Right ventricle myocardium inferior (tissue), 1 donor: ENCODE data around the gene HOXB3. TPM values are rescaled to one million over a fixed set of nuclear protein-coding genes. Genes with fewer than 3 reads are reported as not detected.

Experiments
- ATAC-seq: fragments of 200-7000 bp; cut with Tn5 transposase; one replicate; pipeline ENCODE4 v1.9.1; 2020; ENCODE audit warnings: mild to moderate bottlenecking, moderate library complexity
- DNase-seq: peaks from one replicate; pipeline ENCODE4 v3.0.0; 2021; ENCODE audit errors: missing footprints
- intact Hi-C: fragments of 100-400 bp; cut with DNase I; formaldehyde crosslinking; loops from one replicate; pipeline ENCODE4 v1.11.0; 2022
- total RNA-seq: library from RNA; stranded (reverse); fragmentation: NEBNext Ultra II Directional; extraction: Animal tissue kit (Norgen Biotek cat#: 25700); gene quantifications from one replicate; pipeline ENCODE4 v1.2.1, GENCODE V29; 2021
- donor health status: DM: no; HTN: yes; CAD: no; lungs with severe emphysema.

The HOXB3 gene
- total RNA-seq, 1 donor from 2014 or later, result 1.2 TPM

DNA sequence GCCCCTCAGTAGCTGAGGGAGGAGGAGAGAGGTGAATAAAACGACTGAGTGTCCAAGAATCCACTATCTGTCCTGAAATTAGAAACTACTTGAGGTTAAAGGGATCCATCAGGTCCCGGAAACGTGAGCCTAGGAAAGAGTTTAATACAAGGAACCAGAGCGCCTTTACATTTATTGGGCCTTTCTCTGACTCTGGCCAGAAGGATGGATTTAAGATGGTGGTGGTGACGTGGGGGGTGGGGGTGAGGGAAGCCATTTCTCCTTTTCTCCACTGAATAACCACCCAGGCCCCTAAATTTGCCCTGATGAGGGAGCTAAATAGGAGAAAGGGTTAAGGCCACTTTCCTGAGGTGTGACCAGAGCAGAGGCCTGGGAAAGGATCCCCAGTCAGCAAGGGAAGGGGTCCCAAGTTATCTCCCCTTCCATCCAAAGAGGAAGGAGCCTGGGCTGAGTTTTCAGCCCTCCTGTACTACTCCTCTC lies 37.1 kb upstream of the HOXB3 start:
- DNase-seq (no peak), ATAC-seq (no peak)
- intact Hi-C loops, result no loop called here

DNA sequence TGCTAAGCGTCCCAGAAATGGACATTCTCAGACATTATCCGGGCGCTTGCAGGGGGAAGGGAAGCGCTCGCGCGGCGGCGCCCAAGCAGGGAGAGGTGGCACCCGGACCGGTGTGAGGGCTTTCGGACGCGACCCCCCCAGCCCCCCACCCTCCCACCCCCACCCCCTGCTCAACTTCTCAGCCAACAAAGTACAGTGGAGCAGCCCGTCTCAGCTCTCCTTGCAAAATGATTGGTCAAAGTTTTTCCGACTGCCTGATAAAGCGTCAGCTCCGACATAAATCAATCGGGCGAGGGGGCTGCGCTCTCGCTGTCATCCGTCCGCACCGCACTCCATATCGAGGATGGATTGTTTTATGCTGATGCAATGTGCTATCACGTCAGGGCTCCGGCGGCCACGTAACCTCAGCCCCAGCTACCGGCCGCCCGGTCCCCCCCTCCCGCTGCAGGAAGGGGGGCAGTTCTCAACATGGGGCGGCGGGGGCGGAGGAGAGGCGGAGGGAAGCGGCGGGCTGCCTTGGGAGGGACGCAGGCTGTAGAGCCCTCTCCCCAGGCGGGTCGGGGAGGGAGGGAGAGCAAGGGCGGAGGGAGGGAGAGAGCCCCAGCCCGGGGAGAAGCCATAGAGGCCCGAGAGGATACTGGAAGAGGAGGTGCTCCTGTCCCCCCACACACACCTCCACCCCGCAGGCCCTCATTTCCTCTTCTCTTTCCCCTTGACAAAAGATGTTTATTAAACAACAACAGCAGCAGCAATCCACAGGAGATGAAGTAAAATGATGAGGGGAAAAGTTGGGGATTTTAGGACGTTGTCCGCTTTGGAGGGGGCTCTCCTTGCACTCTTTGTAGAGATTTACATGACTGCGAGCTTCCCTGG lies 36.4 kb upstream of the HOXB3 start, which contains the start of gene HOXB9:
Gene HOXB9, minus strand, starts transcription at position 114 of the 873 bp plus-strand sequence. Its CDS starts 89 bp downstream, at position 25.
- ATAC-seq, result no peak
- no peak for DNase-seq
- intact Hi-C loops, result no loop called here

DNA sequence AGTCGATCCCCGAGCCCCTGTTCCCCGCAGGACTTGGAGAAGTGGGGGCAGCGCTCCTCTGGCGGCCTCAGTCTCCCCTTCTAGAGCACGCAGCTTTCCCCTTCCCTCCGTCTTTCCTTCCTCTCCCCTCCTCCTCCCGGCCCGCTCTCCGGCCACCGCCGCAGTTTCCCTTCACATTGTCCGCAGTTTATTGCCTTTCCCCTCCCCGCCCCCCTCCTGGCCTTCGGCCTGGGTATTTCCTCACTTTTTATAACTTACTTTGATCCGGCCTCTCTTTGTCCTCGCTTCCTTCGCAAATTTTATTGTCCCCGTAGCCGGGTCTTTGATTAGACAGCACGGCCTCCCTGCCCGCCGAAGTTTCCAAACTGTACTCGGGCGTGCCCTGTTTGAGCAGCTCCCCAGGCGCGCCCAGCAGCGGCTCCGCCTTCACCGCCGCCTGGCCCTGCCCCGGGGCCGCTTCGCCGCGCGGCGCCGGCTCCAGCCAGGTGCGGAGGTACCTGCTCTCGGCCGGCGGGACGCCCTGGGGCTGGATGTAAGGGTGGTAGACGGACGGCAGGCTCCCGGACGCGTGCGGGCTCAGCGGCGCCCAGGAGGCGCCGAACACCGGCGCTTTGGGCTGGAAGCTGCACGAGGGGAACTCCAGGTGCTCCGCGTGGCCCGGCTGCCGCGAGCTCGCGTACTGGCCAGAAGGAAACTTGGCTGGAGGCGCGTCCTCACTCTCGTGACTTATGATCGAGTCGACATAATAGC lies 35.6 kb upstream of the HOXB3 start:
- no peak for DNase-seq
- ATAC-seq, result peak; percentile 26
- intact Hi-C loops, result no loop called here

DNA sequence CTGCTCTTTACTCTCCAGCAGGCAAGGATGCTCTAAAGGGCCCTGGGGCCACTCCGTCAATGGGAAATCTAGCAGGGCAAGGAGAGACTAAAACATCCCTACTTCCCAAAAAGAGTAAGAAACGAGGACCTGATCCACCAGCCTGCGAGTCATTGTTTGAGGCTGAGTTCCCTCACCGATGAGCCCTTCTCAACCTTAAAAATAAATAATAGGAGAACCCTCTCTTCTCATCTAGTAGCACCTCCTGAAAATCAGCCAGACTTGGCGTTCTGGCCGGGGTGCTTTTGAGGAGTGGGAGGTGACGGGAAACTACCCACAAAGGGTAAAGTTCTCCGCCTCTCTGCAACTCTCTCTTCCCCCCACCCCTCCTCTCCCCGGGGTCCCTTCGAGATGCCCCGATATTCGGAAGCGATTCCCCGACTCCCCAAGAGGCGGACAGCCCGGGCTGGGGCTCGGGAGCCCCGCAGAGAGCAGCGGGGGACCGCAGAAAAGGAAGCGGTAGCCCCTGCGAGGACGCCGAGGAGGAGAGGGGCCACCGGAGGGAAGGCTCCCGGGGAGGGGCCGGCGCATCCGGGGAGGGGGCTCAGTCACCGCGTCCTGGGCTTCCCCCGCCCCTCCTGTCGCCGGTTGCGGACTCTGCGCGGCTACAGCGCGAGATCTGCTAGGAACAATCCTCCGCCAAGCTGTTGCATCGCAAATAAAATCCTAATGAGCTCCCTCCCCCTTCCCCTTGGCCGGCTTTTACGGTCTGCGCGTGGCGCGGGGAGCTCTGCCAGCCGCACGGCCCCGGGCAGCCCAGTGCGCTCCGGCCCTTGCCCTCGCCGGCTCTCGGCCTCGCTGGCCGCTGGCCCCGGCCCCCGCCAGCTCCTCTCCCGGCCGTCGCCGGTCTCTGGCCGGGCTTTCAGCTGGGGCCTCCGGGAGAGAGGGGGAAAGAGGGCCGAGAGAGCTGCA lies 34.8 kb upstream of the HOXB3 start:
- DNase-seq (no peak), ATAC-seq (no peak)
- intact Hi-C loops, result no loop called here

DNA sequence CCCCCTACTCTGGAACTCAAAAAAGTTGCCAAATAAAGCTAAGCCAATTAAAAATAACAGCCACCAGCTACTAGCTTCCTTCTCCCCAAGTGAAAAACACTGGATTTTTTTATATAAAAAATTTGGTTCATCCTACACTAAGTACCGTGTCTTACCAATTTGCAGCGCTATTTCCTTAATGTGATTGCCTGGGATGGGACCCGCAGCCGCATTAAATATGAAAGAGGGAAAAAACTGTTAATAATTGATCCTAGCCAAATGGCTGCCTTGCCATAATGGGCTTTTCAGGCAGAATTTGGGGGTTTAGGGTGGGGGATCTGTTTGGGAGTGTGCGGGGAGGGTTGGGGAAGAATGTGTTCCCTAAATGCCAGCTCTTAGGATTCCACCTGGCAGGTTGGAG lies 34.1 kb upstream of the HOXB3 start:
- intact Hi-C loops, result no loop called here
- DNase-seq, result no peak
- ATAC-seq, result no peak

DNA sequence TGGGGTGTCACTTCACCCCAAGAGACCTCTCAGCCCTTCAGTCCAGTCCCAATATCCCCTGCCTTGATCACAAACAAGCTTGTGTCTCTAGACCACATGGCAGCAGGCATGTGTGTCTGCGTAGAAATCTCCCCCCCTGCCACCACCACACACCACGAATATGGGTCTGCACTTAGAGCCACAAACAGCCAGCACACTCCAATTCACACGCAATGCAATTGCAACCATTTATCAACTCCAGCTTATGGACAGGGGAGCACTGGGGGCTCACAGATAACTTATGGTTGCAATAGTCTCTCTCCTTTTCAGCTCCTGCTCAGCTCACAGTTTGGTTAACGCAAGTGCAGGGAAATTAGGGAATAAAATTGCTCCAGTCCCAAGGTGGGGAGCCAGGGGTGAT lies 33.5 kb upstream of the HOXB3 start:
- ATAC-seq, result no peak

DNA sequence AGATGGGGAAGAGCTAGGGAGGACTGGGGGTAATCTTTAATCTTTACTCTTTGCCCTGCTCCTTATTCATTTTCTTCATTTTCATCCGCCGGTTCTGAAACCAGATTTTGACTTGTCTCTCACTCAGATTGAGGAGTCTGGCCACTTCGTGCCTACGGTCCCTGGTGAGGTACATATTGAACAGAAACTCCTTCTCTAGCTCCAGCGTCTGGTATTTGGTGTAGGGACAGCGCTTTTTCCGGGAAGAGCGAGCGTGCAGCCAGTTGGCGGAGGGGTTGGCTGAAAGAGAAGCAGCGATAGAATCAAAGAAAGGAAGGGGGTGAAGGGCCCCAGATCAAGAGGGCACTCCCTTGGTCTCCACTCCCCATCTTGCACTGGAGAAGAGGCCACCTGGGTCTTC lies 32.8 kb upstream of the HOXB3 start:
- ATAC-seq (no peak), DNase-seq (no peak)
- intact Hi-C loops, result no loop called here

More for the DNA sequence above, 33.5 kb upstream of the HOXB3 start:
- intact Hi-C loops, result no loop called here
- no peak for DNase-seq

DNA sequence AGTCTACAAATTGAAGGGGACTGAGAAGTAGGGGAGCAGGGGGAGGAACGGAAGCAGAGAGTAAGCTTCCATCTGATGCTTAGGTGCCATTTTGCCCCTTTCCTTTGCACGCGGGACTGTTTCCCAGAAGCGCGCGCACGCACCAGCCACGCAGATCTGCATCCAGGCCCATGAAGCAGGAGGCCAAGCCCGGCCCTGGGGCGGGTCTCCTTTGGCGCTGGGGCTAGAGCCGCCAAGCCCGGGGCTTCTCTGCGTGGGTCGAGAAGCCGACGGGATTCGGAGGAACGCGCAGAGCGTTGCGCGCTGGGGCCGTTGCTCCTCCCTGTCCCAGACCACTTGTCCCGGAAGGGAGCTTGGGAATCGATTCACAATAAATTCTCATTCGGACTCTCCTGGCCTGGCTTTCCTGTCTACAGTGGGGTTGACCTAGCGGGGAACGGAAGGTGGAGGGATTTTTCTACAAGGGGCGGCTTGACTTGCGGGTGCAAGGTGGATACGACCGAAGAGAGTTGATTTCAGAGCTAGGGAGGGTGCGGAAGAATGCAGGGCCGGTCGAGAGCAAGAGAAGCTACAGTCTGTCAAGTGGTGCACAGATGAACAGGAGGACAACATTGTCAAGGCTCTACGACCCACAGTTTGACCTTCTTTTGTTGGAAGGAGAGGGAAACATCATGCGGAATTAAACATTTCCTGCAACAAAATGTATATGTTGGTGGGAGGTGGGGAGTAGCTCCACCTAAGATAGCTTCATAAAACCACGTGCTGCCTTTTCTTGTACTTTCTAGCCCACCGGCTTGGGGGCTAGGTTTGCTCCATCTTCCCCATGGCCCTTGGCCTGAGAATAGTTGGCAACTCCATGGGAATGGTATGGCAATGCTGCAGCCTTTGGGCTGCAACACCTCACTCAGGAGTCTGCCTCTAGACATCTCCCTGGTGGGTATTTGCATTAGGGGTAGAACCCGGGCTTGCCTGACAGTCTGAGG lies 31.7 kb upstream of the HOXB3 start:
- ATAC-seq (no peak), DNase-seq (no peak)
- intact Hi-C loops, result no loop called here

DNA sequence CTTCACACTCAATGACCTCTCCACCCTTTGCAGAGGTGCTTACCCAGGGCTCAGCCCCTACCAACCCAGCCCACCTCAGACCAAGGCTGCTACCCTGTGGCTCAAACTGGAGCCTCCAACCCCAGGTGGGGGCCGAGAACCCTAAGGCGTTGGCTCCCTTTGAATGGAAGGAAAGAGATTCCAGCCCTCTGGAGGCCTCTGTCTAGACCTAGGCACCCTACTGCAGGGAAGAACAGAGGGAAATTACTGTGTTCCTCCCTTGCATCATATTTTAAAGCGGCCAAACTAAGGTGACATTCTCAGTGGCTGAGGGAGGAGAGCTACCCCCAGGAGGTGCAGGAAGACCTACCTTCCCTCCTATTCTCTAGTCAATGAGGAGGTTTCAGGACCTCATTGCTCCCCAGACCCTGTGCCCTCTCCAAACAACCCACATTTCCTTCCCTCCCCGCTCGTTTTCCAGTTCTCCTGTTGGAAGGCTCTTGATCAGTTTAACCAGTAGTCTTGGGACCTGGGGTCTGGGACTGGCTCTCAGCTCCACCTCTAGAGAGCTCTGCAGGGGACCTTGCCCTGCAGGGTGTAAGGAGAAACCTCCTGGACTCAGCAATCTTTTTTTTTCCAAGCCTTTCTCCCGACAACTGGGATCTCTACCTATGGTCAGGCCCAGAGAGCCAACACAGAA lies 30.6 kb upstream of the HOXB3 start:
- intact Hi-C loops, result no loop called here
- DNase-seq (no peak), ATAC-seq (no peak)

DNA sequence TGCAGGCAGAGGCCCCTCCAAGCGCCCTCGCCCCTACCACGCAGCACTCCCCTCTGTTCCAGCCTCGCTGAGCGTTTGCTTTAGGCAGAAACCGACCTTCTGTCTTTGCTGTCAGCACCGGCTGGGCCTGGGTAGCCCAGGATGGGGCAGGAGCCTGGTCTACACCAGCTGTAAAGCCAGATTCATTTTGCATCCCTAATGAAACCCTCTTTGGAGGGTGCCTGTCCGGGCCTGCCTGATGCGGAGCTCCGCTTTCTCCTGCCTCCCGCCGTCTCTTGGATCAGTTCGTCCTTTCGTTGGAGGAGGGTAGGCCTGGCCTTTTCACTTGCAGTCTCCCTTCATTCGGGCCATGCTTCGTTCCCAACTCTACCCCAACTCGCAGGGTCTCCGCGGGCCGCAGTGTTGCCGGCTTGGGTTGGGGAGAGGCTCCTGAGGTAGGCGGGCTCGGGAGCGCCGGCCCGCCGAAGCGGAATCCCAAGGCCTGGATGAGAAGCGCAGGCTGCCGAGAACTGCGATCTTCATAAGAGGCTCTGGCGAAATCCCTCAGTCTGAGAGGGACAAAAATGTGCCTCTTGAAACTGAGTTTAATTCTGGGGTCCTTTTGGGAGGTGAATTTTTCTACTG lies 29.9 kb upstream of the HOXB3 start:
- intact Hi-C loops, result loop anchor here (2.0 to 10.0 kb wide), 4 partner anchors 19 to 595 kb away; no protein-coding TSS in a partner anchor
- no peak for ATAC-seq
- no peak for DNase-seq

DNA sequence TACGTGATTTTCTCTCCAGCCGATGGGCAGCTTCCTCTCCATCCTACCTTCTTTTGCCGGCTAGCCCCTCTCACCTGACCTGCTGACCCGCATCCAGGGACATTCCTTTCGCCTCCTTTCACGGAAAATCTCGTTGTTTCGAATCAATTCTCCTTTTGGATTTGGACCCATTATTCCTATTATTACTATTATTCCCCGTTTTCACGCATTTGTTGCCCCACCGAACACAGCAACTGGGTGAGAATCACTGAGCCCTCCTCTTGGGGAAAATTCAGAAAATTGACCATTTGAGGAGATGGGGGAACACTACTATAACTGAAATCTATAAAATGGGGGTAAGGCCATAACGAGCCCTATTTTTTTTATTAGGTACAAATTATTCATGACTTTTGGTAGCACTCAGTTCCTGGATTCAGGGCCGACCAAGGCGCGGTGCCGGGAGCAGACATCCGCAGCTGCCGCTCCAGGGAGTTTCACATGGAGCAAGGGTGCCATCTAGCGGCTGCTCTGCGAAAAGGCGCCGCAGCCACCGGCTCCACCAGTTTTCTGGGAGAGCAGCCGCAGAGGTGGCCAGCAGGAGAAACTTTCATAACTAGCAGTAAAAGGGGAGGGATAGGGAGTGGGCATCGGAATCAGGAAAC lies 28.3 kb upstream of the HOXB3 start:
- ATAC-seq (peak; percentile 79), DNase-seq (peak; percentile 92)
- intact Hi-C loops, result loop anchor here (1.0 to 10.0 kb wide), 5 partner anchors 18 to 594 kb away; no protein-coding TSS in a partner anchor

DNA sequence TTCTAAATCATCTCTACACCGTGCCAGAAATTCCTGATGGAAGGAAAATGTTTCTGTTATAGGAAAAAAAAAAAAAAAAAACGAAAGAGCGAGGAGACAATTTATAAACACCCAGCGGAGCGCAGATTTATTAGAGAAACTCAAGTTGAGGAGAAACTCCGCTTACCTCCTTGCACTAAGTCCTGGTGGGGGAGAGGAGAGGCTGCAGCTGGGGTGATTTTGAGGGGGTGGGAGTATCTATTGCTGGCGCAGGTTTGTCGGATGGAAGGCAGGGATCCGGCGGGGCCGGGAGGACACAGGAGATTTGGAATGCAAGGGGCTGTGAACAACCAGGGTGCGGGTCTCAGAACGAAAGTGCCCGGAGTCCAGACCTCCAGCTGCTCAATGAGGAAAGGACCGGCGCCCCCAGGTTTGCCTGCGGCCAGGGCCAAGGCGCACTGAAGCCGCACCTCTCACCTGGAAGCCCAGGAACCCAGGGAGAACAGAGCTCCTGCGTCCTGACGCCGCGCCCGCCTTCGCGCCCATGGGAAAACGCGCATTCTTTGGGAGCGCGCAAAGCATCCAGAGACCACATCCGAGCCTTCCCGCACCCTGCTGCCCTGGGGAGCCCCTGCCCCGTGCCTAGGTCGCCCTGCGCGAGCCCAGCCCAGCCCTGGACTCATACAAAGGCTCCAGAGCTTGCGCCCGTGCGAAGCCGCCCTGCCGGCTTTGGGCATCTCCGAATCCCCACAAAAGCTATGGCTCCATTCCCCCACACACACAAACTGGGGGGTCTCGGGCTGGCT lies 27.6 kb upstream of the HOXB3 start:
- DNase-seq (no peak), ATAC-seq (no peak)
- intact Hi-C loops, result loop anchor here (1.0 to 10.0 kb wide), 5 partner anchors 17 to 593 kb away; no protein-coding TSS in a partner anchor

DNA sequence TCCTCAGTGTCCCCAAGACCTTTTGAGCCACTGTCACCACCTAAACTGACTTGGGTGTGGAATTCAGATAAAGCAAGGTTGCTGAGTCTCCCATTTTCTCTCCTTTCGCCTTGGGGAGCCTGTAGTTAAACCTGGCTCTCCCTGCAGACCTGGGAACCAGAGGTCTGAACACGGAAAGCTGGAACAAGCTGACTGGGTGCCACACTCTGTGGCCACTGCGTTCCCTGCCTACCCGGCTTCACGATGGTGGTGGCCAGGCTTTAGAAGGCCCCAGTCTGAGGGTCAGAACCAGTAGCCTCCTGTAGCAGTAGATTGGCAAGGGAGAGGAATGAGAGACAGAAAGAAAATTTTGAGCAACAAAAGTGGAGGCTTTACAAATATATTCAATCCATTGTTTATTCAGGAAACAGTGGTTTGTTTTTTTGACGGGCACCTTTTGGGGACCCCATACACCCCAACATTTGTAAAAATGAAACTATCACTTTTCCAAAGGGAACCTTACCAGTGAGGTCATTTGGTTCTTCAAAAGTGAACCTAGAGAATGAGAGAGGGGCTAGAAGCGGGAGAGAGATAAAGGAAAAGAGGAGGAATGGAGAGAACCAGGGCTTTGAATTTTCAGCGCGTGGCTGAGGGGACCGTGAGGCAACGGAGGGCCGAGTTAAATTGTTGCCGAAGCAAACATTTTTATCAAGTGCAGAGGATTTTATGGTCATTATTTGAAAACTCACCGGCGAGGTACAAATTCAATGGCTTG lies 26.9 kb upstream of the HOXB3 start:
- no peak for DNase-seq
- intact Hi-C loops, result loop anchor here (5.0 to 10.0 kb wide), 3 partner anchors 265 to 592 kb away; no protein-coding TSS in a partner anchor
- ATAC-seq, result no peak

DNA sequence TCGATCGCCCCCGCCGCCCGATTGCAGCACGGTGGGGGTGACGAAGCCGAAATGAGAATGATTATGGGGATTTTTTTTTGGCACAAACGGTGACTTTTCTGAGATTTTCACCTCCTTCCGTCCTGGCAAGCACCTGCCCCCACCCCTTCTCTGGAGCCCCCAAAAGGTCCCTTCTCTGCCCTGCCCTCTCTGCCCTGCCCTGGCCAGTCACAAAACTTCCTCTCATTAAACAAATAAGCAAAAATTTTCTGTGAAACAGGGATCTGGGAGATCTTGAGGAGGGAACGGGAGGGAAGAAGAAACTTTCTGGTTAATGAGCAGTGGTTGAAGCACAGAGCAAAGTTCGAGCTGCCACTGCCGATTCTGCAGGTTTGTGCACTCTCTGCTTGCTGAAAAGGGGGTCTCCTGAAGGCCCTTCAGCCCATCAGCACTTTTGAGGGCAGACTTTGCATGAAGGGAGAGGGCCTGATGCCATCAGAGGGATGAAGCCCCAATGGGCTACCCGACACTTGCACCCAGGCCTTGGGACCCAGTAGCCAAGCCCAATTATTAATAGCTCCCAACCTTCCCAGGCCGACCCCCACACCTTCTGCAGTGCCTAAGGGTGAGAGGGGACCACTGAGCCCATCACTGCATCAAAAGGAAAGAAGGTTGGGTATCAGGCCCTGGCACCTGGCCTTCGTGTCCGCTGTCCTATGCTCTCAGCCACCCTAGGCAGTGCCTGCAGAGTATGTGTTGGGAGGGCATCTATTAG lies 26.1 kb upstream of the HOXB3 start:
- intact Hi-C loops, result loop anchor here (5.0 to 10.0 kb wide), 3 partner anchors 264 to 591 kb away; no protein-coding TSS in a partner anchor
- no peak for DNase-seq
- ATAC-seq, result no peak
